Memory B cell (primary cell): ENCODE measurements around the gene MTR.
A peak's percentile ranks its signal among the peaks of the same experiment; 100 is the strongest.

Experiments
- ATAC-seq: fragments of 150-1000 bp; cut with Tn5 transposase; 2 replicates; pipeline ENCODE4 v1.10.0; 2021; ENCODE audit warnings: low read depth, mild to moderate bottlenecking, moderate library complexity
- DNase-seq, 2 donors: peaks; one replicate each; pipeline ENCODE4 v3.0.0; 2022; ENCODE audit warnings: low spot score in 2 of 2
- H3K27ac Mint-ChIP-seq: one replicate; pipeline ENCODE4 v1.8.0; 2022; ENCODE audit warnings: mild to moderate bottlenecking, moderate library complexity, mixed read lengths
- H3K27me3 Mint-ChIP-seq: one replicate; pipeline ENCODE4 v1.8.0; 2022; ENCODE audit warnings: mixed read lengths
- H3K36me3 Mint-ChIP-seq: one replicate; pipeline ENCODE4 v1.8.0; 2022; ENCODE audit warnings: mild to moderate bottlenecking, mixed read lengths
- H3K4me1 Mint-ChIP-seq: one replicate; pipeline ENCODE4 v1.8.0; 2022; ENCODE audit warnings: mixed read lengths
- H3K4me3 Mint-ChIP-seq: one replicate; pipeline ENCODE4 v1.8.0; 2022; ENCODE audit warnings: mild to moderate bottlenecking, moderate library complexity, mixed read lengths
- H3K9me3 Mint-ChIP-seq: one replicate; pipeline ENCODE4 v1.8.0; 2022; ENCODE audit warnings: mixed read lengths

The MTR gene

GRCh38 chr1:236869911-236870310, 74.8 kb downstream of the MTR start:
- no peak overlapping the region for H3K27ac Mint-ChIP-seq
- H3K9me3 Mint-ChIP-seq: no peaks in the 10 kb centered on the region
- ATAC-seq (no peak), DNase-seq (no peak)
- H3K4me1 Mint-ChIP-seq: no peaks in the 10 kb centered on the region
- H3K36me3 Mint-ChIP-seq: peaks cover 53% of the 10 kb centered on the region
- H3K4me3 Mint-ChIP-seq: no peak overlapping the region
- no peaks in the 10 kb centered on the region for H3K27me3 Mint-ChIP-seq

GRCh38 chr1:236870721-236871120, 75.6 kb downstream of the MTR start:
- H3K27ac Mint-ChIP-seq: no peak overlapping the region
- H3K4me3 Mint-ChIP-seq: no peak overlapping the region
- DNase-seq (no peak), ATAC-seq (no peak)
- no peaks in the 10 kb centered on the region for H3K9me3 Mint-ChIP-seq
- H3K4me1 Mint-ChIP-seq: no peaks in the 10 kb centered on the region
- H3K27me3 Mint-ChIP-seq: no peaks in the 10 kb centered on the region
- peaks cover 51% of the 10 kb centered on the region for H3K36me3 Mint-ChIP-seq

- H3K27me3 Mint-ChIP-seq: no peaks in the 10 kb centered on the region
- H3K36me3 Mint-ChIP-seq: peaks cover 46% of the 10 kb centered on the region
- no peaks in the 10 kb centered on the region for H3K4me1 Mint-ChIP-seq
- H3K9me3 Mint-ChIP-seq: no peaks in the 10 kb centered on the region
- peak overlapping the region; percentile 65 for H3K27ac Mint-ChIP-seq
- no peak for ATAC-seq
- no peak overlapping the region for H3K4me3 Mint-ChIP-seq
- no peak for DNase-seq
These were observed 77.1 kb downstream of the MTR start for GRCh38 chr1:236872075-236872666.

GRCh38 chr1:236875975-236876374, 80.9 kb downstream of the MTR start:
- DNase-seq (no peak), ATAC-seq (no peak)
- Mint-ChIP-seq H3K4me1 (no peaks in the 10 kb centered on the region), H3K36me3 (peaks cover 41% of the 10 kb centered on the region), H3K9me3 (no peaks in the 10 kb centered on the region), H3K4me3 (no peak overlapping the region), H3K27me3 (no peaks in the 10 kb centered on the region), H3K27ac (no peak overlapping the region)

- peaks cover 34% of the 10 kb centered on the region for H3K36me3 Mint-ChIP-seq
These were observed 82.6 kb downstream of the MTR start for GRCh38 chr1:236877661-236878060.

GRCh38 chr1:236880209-236880608, 85.1 kb downstream of the MTR start:
- H3K36me3 Mint-ChIP-seq: peaks cover 33% of the 10 kb centered on the region
- H3K27me3 Mint-ChIP-seq: no peaks in the 10 kb centered on the region
- DNase-seq (no peak), ATAC-seq (no peak)
- H3K27ac Mint-ChIP-seq: no peak overlapping the region
- H3K4me3 Mint-ChIP-seq: no peak overlapping the region
- H3K4me1 Mint-ChIP-seq: no peaks in the 10 kb centered on the region
- no peaks in the 10 kb centered on the region for H3K9me3 Mint-ChIP-seq

More at GRCh38 chr1:236877661-236878060, 82.6 kb downstream of the MTR start:
- ATAC-seq: no peak
- Mint-ChIP-seq H3K4me3 (no peak overlapping the region), H3K9me3 (no peaks in the 10 kb centered on the region), H3K4me1 (no peaks in the 10 kb centered on the region), H3K27me3 (no peaks in the 10 kb centered on the region), H3K27ac (no peak overlapping the region)
- DNase-seq: no peak

- H3K9me3 Mint-ChIP-seq: no peaks in the 10 kb centered on the region
- H3K36me3 Mint-ChIP-seq: peaks cover 36% of the 10 kb centered on the region
- DNase-seq (no peak), ATAC-seq (no peak)
- H3K27ac Mint-ChIP-seq: no peak overlapping the region
- H3K4me3 Mint-ChIP-seq: no peak overlapping the region
- H3K4me1 Mint-ChIP-seq: no peaks in the 10 kb centered on the region
- no peaks in the 10 kb centered on the region for H3K27me3 Mint-ChIP-seq
These were observed 87.6 kb downstream of the MTR start for GRCh38 chr1:236882678-236883077.

- no peaks in the 10 kb centered on the region for H3K4me1 Mint-ChIP-seq
- peaks cover 54% of the 10 kb centered on the region for H3K36me3 Mint-ChIP-seq
- no peaks in the 10 kb centered on the region for H3K27me3 Mint-ChIP-seq
- no peak for DNase-seq
- no peak for ATAC-seq
- no peak overlapping the region for H3K27ac Mint-ChIP-seq
- H3K9me3 Mint-ChIP-seq: no peaks in the 10 kb centered on the region
- H3K4me3 Mint-ChIP-seq: no peak overlapping the region
These were observed 91.1 kb downstream of the MTR start for GRCh38 chr1:236886199-236886598.

- Mint-ChIP-seq H3K36me3 (peaks cover 60% of the 10 kb centered on the region), H3K9me3 (no peaks in the 10 kb centered on the region)
These were observed 92.0 kb downstream of the MTR start for GRCh38 chr1:236887081-236887480.

GRCh38 chr1:236888126-236888525, 93.0 kb downstream of the MTR start:
- Mint-ChIP-seq H3K27ac (no peak overlapping the region), H3K4me3 (no peak overlapping the region), H3K36me3 (peaks cover 59% of the 10 kb centered on the region), H3K9me3 (no peaks in the 10 kb centered on the region), H3K4me1 (no peaks in the 10 kb centered on the region), H3K27me3 (no peaks in the 10 kb centered on the region)
- ATAC-seq (no peak), DNase-seq (no peak)

More at GRCh38 chr1:236887081-236887480, 92.0 kb downstream of the MTR start:
- DNase-seq: no peak
- Mint-ChIP-seq H3K27me3 (no peaks in the 10 kb centered on the region), H3K4me1 (no peaks in the 10 kb centered on the region), H3K4me3 (no peak overlapping the region), H3K27ac (no peak overlapping the region)
- no peak for ATAC-seq

GRCh38 chr1:236888903-236889302, 93.8 kb downstream of the MTR start:
- Mint-ChIP-seq H3K4me1 (no peaks in the 10 kb centered on the region), H3K27ac (no peak overlapping the region), H3K4me3 (no peak overlapping the region), H3K36me3 (peaks cover 66% of the 10 kb centered on the region), H3K27me3 (no peaks in the 10 kb centered on the region), H3K9me3 (no peaks in the 10 kb centered on the region)
- ATAC-seq (no peak), DNase-seq (no peak)

GRCh38 chr1:236890152-236891056, 95.3 kb downstream of the MTR start:
- Mint-ChIP-seq H3K27ac (no peak overlapping the region), H3K4me1 (no peaks in the 10 kb centered on the region), H3K27me3 (no peaks in the 10 kb centered on the region), H3K9me3 (no peaks in the 10 kb centered on the region), H3K36me3 (peaks cover 66% of the 10 kb centered on the region), H3K4me3 (no peak overlapping the region)
- no peak for ATAC-seq
- DNase-seq: no peak

GRCh38 chr1:236893626-236894545, 98.8 kb downstream of the MTR start:
- H3K9me3 Mint-ChIP-seq: peaks cover 1% of the 10 kb centered on the region
- H3K4me1 Mint-ChIP-seq: no peaks in the 10 kb centered on the region
- ATAC-seq (no peak), DNase-seq (no peak)
- no peaks in the 10 kb centered on the region for H3K27me3 Mint-ChIP-seq
- no peak overlapping the region for H3K4me3 Mint-ChIP-seq
- H3K36me3 Mint-ChIP-seq: peaks cover 71% of the 10 kb centered on the region
- H3K27ac Mint-ChIP-seq: no peak overlapping the region
